GM21515 (cell line): Measurements from ENCODE around the gene TUBA8.
"Not testable (repeated sequence)": the region's sequence is repeated elsewhere in the genome, so short reads cannot be mapped to it uniquely, and the experiment has no call there.

Experiments
- ATAC-seq: cut with Tn5 transposase; IDR thresholded peaks from one replicate; pipeline ENCODE4 v1.9.1; 2021; ENCODE audit not compliant: unreplicated experiment

The TUBA8 gene

GRCh38 chr22:18110194-18110953 lies at the start of gene TUBA8:
Gene TUBA8 (plus strand): TSS chr22:18110809. CDS start chr22:18110866, 57 bp downstream.
- ATAC-seq: peak; percentile 55

GRCh38 chr22:18062421-18062820 lies 48.2 kb upstream of the TUBA8 start:
- ATAC-seq: no peak

DNA sequence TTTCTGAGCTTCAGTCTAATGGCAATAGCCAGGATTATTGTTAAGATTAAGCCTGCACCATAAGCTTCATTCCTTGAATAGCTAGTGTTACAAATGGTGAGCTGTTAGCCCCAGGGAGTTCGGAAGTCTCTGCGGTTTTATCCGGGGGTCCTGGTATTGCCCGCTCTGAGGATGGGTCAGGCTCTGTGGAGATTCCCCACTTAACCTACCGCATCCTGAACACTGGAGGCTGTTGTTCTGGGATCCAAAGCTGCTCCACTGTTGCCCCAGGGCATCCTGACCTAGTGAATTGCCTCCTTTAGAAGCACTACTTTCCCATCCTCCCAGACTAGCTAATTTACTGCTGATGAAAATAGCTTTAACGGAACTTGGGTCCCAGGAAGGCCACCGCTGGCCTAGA lies 47.3 kb upstream of the TUBA8 start:
- ATAC-seq: no peak

- ATAC-seq: not testable (repeated sequence)
These were observed 46.9 kb upstream of the TUBA8 start for GRCh38 chr22:18063715-18064114.

- no peak for ATAC-seq
These were observed 46.0 kb upstream of the TUBA8 start for GRCh38 chr22:18064636-18065035.

DNA sequence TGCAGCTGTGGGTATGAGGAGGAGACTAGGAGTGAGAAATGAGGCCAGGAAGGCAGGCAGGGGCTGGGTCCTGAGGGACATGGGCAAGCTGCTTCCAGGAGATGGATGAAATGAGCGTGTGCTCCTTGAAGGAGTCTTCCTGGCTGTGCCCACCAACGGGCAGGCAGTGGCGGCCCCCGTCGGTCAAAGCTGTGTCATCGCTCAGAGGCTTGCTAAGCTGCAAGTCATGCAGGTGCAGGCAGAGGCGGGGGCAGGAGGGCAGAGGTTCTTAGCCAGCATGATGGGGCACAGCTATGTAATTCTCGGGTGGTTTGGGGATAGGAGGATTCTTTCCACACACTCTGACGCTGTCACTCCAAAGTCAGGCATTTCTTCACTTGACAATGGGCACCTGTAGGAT lies 45.4 kb upstream of the TUBA8 start:
- no peak for ATAC-seq

- ATAC-seq: no peak
These were observed 44.3 kb upstream of the TUBA8 start for GRCh38 chr22:18066181-18066859.

DNA sequence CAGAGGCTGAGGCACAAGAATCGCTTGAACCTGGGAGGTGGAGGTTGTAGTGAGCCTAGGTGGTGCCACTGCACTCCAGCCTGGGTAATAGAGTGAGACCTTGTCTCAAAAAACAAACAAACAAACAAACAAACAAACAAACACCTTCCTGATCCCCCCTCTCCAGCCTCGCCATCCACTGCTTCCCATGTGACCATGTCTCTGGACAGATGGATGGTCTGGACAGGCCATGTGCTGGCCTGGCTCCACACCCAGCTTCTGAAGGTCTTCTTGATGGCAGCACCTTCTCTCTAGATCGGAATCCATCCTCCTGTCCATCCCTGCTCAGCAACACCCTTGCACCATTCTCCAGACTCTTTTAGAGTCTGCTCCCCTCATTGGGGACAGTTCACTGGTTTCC lies 43.5 kb upstream of the TUBA8 start:
- no peak for ATAC-seq

DNA sequence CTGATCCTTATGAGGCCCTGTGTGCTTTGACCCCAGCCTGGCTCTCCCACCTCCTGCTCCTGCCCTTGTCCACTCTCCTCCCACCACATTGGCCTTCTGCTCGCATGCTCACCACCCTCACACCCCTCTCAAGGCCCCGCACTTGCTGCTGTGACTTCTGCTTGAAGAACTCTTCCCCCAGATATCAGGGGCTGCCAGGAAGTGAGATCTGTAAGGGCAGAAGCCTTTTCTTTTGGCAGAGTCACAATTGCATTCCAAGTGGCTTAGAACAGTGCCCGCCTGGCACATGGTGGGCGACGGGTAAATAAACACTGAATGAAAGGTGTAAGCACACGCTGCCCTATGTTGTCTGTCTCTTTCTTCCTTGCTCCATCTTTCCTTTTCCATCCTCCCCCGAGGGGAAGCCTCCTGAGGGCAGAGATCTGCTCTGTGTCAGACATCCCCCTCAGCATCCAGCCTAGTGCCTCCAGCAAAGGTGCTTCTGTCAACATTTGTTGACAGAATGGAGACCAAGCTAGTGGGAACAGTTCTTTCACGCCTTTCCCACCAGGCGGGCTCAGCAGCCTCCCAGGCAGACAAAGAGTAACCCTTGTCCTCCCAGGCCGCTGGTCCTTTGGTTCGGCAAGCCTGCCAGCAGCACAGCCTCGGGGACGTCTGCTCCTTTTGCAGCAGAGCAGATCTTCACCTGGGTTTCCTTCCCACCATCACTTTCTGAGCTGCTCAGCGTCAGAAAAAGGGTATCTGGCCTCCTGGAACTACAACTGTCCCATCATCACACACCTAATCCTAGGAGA lies 42.9 kb upstream of the TUBA8 start:
- no peak for ATAC-seq

- no peak for ATAC-seq
These were observed 42.1 kb upstream of the TUBA8 start for GRCh38 chr22:18068381-18068988.

DNA sequence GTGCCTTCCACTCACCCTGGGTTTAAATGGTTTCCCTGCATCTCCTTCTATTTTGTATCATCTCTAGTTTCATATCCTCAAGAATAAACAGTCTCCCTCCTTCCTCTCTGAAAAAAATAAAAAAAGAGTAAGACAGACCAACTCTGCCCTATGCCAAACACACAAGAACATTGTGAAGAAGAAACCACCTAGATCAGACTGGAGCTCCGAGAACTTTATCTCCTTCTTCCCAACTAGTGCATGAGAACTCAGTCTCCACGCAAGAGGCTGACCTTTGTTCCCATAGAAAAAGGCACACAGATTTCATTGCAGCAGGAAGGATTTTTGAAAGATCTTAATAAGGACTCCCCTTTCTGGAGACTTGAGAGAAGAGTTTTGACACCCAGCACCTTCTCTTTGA lies 41.6 kb upstream of the TUBA8 start:
- ATAC-seq: no peak

GRCh38 chr22:18070041-18070440 lies 40.6 kb upstream of the TUBA8 start:
- no peak for ATAC-seq

- no peak for ATAC-seq
These were observed 39.9 kb upstream of the TUBA8 start for GRCh38 chr22:18070556-18071306.

DNA sequence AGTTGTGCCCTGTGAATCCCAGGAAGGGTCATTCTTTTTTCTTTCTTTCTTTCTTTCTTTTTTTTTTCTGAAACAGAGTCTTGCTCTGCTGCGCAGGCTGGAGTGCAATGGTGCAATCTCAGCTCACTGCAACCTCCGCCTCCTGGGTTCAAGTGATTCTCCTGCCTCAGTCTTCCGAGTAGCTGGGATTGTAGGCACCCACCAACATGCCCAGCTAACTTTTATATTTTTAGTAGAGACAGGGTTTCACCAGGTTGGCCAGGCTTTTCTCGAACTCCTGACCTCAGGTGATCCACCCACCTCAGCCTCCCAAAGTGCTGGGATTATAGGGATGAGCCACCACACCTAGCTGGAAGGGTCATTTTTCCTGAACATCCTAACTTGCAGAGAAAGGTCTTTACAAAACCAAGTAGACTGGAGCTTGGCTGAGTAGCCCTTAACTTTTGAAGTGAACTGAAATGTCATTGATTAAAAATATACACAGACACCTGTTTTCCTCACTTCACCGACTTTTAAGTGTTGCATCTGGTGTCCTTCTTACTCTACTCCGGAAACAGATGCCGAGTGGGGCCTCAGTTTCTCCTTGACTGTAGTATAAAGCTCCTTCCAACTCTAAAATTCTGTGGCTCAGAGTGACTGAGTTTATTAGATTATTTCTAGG lies 39.2 kb upstream of the TUBA8 start:
- not testable (repeated sequence) for ATAC-seq

- no peak for ATAC-seq
These were observed 38.7 kb upstream of the TUBA8 start for GRCh38 chr22:18071968-18072310.

DNA sequence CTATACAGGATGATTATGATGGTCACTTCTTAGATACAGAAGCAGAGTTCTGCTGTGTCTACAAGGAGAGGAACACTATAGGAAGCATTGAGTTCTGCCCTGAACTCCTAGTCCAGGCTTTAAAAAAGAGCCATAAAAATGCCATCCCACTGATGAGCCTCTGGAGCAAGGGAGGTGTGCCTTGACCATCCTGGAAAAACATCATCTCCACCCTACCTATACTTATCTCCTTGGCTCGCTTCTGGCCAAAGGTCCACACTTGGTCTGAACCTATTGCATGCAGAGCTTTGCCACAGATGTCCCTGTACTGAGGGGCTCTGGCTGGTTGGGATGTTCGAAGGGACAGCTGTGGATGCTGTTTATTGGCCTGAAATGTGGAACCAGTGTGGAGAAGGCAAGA lies 37.1 kb upstream of the TUBA8 start:
- no peak for ATAC-seq

DNA sequence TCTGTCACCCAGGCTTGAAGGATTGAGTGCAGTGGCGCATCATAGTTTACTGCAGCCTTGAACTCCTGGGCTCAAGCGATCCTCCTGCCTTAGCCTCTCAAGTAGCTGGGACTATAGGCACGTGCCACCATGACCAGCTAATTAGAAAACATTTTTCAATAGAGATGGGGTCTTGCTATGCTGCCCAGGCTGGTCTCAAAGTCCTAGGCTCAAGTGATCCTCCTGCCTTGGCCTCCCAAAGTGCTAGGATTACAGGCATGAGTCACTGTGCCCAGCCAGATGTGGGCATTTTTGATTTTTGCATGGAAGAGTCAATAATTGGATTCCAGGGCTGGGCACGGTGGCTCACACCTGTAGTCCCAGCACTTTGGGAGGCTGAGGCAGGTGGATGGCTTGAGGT lies 36.7 kb upstream of the TUBA8 start:
- ATAC-seq: not testable (repeated sequence)

DNA sequence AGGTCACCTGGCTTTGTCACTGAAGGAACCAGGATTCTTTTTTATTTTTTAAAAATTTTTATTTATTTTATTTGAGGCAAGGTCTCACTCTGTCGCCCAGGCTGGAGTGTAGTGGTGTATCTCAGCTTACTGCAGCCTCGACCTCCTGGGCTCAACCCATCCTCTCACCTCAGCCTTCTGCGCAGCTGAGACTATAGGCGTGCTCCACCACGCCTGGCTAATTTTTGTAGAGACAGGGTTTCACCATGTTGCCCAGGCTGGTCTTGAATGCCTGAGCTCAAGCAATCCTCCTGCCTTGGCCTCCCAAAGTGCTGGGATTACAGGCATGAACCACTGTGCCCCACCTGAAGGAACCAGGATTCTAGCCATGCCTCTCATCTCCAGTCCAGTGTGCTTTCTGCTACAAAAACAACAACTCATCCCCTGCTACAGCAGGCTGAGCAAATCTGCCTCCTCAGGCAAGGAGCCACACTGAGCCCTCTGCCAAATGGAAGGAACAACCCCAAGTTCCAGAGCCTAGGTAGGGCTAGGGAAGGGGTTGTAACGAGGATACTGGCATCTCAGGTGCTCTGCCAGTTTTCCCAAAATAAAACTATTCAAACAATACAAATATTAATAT lies 35.4 kb upstream of the TUBA8 start:
- ATAC-seq: no peak

DNA sequence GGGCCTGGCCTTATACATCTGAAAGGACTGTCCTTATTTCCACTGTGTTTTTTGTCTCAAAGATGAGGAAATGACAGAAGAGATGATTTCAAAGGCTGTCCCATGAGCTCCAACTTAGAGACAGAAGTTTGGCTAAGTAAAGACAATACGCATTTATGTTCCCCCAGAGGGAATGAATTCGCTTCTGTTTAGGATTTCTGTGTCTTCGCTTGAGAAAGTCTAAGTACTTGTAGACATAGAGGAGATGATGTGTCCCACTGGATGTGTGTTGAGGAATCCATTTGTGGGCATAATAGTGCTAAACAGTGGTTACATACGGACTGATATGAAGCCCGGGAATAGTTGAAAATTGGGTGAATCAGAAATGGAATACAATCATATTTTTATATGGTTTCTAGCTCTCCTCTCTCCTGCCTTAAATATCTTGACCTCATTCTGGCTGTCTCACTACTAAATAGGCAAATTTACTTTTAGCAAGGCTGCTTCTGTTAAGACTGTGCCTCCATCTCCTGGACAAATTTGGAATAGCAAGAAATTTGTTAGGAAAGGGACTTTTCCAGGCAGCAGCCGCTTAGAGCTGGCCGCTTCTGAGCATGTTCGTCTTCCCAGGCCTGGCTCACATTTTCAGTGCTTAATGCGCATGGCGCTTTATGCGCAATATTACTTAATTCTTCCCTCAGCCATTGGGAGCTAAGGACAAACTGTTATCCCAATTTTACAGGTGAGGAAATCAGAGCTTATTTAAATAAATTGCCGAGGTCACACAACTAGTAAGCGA lies 34.7 kb upstream of the TUBA8 start:
- no peak for ATAC-seq
